Esophagus muscularis mucosa (tissue), 4 donors: ENCODE data around the gene MIS18A. TPM values are rescaled to one million over a fixed set of nuclear protein-coding genes. Genes with fewer than 3 reads are reported as not detected.

Experiments
- DNase-seq: peaks from one replicate; pipeline ENCODE4 v3.0.0-alpha.2; 2017; ENCODE audit errors: extremely low spot score
- H3K27ac ChIP-seq, 4 donors: fragments of 200-600 bp; sonication (generic); replicated peaks in 1 of 4; 1 replicate in 3 of 4; 2 replicates in 1 of 4; pipeline ENCODE4 v1.5.1; 2016 to 2019; ENCODE audit warnings: mild to moderate bottlenecking in 1 of 4
- H3K27me3 ChIP-seq, 4 donors: fragments of 200-600 bp; sonication (generic); one replicate each; pipeline versions ENCODE4 v1.5.1 to v1.6.0; 2016 to 2019
- H3K36me3 ChIP-seq, 4 donors: fragments of 200-600 bp; sonication (generic); one replicate each; pipeline ENCODE4 v1.5.1; 2016 to 2019
- H3K4me1 ChIP-seq, 4 donors: fragments of 200-600 bp; sonication (generic); one replicate each; pipeline ENCODE4 v1.5.1; 2016 to 2019
- H3K4me3 ChIP-seq, 4 donors: fragments of 200-600 bp; sonication (generic); 1 replicate in 2 of 4; 2 replicates in 2 of 4; pipeline ENCODE4 v1.5.1; 2016 to 2019; ENCODE audit warnings: mild to moderate bottlenecking in 4 of 4, moderate library complexity in 1 of 4
- H3K9me3 ChIP-seq, 4 donors: fragments of 200-600 bp; sonication (generic); 1 replicate in 3 of 4; 2 replicates in 1 of 4; pipeline ENCODE4 v1.5.1; 2016 to 2019
- CTCF ChIP-seq, 3 experiments: fragments of 200-600 bp in 2 of 3; fragments of 450-650 bp in 1 of 3; sonication (generic) in 2 of 3; IDR thresholded peaks; one replicate each; pipeline ENCODE4 v1.5.1; 2017 to 2019; ENCODE audit warnings: antibody characterized with exemption in 3 of 3, mild to moderate bottlenecking in 2 of 3, moderate library complexity in 1 of 3
- EP300 ChIP-seq: sonication (generic); formaldehyde crosslinking; IDR thresholded peaks from one replicate; pipeline ENCODE4 v1.6.1; 2017; ENCODE audit warnings: antibody characterized with exemption
- POLR2A ChIP-seq: fragments of 450-650 bp; IDR thresholded peaks from one replicate; pipeline ENCODE4 v1.6.1; 2017; ENCODE audit warnings: antibody characterized with exemption, moderate library complexity, mild to moderate bottlenecking, low read depth
- POLR2AphosphoS5 ChIP-seq, 2 donors: sonication (generic); formaldehyde crosslinking; IDR thresholded peaks; one replicate each; pipeline ENCODE4 v1.6.1; 2017; ENCODE audit warnings: antibody characterized with exemption in 2 of 2
- WGBS: methylation state at CpG from one replicate; pipeline ENCODE4 v1.1.5; 2018; 5-methylcytosine and 5-hydroxymethylcytosine counted together
- intact Hi-C: fragments of 100-400 bp; cut with DNase I; formaldehyde crosslinking; loops from one replicate; pipeline ENCODE4 v1.15.1; 2023
- total RNA-seq, 4 donors: library from RNA; depleted of rRNA; stranded (reverse); fragments of >200 nt; gene quantifications; one replicate each; pipeline versions ENCODE4 v1.1.0 to v1.2.1, GENCODE V29; 2016

Gene MIS18A
- total RNA-seq, 4 donors from 2014 or later, result 3.0 to 4.6 (median 3.2) TPM

DNA sequence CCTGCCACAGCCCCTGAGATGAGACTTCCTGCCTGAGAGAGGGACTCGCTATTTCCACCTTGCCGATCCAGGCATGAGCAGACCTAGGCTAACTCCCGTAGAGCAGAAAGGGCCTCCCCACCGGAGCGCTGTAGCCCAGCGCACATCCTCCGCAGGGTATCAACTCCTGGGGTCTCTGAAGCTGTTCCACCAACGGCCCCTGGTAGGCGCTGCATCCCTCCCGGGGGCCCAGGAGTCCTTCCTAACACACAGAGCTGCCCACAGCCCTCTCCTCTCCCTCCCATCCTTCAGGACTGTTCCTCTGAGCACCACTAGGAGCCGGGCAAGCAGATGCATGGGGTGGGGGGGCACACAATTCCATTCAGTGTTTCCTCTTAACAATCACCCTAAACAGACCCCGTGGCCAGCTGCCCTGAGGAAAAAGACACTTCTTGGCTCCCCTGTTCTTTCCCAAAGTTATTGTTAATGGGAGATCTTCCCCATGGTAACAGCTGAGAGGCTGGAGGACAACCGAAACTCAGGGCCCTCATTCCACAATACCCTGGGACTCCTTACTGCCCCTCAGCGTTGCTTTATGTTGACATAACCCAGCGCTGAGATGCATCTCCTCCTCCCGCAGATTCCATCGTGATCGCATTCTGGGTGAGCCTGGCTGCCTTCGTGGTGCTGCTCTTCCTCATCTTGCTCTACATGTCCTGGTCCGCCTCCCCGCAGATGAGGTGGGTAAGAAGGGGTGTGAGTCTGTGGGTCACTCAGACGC, 27.4 kb upstream of the MIS18A start:
- H3K4me1 ChIP-seq, result peaks cover 0 to 6% (median 0%) of the 10 kb centered on the region in 4 donors
- H3K27me3 ChIP-seq, result no peaks in the 10 kb centered on the region
- H3K9me3 ChIP-seq, result no peaks in the 10 kb centered on the region
- WGBS, result 67% methylated on average over 19 of the region's 22 CpGs
- no peak overlapping the region for H3K4me3 ChIP-seq
- H3K36me3 ChIP-seq, result peaks cover 0 to 23% (median 8%) of the 10 kb centered on the region in 4 donors
- intact Hi-C loops, result no loop called here
- TF ChIP-seq CTCF (IDR thresholded peaks at IDR 0.05) (peak in 1 of 3 experiments; percentile 45), EP300 (no peak)
- no peak for DNase-seq
- H3K27ac ChIP-seq, result no peak overlapping the region

DNA sequence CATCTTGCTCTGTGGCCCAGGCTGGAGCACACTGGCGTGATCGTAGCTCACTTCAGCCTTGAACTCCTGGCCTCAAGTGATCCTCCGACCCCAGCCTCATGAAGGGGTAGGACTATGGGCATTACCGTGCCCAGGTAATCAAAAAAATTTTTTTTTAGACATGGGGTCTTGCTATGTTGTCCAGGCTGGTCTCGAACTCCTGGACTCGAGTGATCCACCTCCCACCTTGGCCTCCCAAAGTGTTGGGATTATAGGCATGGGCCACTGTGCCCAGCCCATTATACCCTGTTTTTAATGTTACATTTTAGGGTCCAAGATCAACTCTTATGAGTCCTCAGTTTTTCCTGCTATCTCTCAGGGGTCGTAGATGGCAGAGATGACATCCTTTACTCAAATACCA, 26.1 kb upstream of the MIS18A start:
- intact Hi-C loops, result no loop called here
- no peak overlapping the region for H3K4me3 ChIP-seq
- DNase-seq, result no peak

DNA sequence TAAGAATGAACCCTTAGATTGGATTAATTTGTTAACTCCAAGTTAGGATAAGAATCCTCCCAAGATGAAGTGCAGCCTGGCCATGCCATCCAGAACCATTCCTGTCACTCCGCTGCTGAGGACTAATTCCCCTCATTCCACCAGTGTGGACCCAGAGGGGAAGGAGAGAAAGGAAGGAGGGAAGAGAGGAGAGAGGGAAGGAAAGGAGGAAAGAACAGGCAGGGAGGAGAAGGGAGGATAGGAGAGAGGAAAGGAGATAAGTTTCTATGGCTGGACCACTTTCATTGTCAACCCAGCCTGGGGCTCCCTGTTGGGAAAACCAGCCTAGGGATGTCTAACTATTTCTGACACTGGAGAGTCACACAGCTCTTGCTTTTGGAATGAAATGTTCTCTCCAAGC, 24.5 kb upstream of the MIS18A start:
- no peaks in the 10 kb centered on the region for H3K9me3 ChIP-seq
- H3K4me3 ChIP-seq, result no peak overlapping the region
- 97% methylated on average over 1 of the region's 1 CpG for WGBS
- peaks cover 0 to 8% (median 0%) of the 10 kb centered on the region in 4 donors for H3K36me3 ChIP-seq
- no peak for DNase-seq
- peaks cover 0 to 6% (median 0%) of the 10 kb centered on the region in 4 donors for H3K4me1 ChIP-seq
- intact Hi-C loops, result no loop called here
- TF ChIP-seq EP300 (no peak), POLR2A (no peak), CTCF (IDR thresholded peaks at IDR 0.05) (no peak), POLR2AphosphoS5 (IDR thresholded peaks at IDR 0.05) (no peak)
- no peaks in the 10 kb centered on the region for H3K27me3 ChIP-seq
- no peak overlapping the region for H3K27ac ChIP-seq

More for the DNA sequence above, 26.1 kb upstream of the MIS18A start:
- no peak overlapping the region for H3K27ac ChIP-seq
- H3K4me1 ChIP-seq, result peaks cover 0 to 6% (median 0%) of the 10 kb centered on the region in 4 donors
- 98% methylated on average over 7 of the region's 7 CpGs for WGBS
- peaks cover 0 to 17% (median 5%) of the 10 kb centered on the region in 4 donors for H3K36me3 ChIP-seq
- no peaks in the 10 kb centered on the region for H3K9me3 ChIP-seq
- no peak for TF ChIP-seq POLR2AphosphoS5 (IDR thresholded peaks at IDR 0.05)
- no peak for TF ChIP-seq CTCF (IDR thresholded peaks at IDR 0.05)
- no peak for TF ChIP-seq EP300
- no peak for TF ChIP-seq POLR2A
- no peaks in the 10 kb centered on the region for H3K27me3 ChIP-seq

- H3K36me3 ChIP-seq, result peaks cover 0 to 3% (median 0%) of the 10 kb centered on the region in 4 donors
- over 99% methylated on average over 6 of the region's 6 CpGs for WGBS
- H3K9me3 ChIP-seq, result no peaks in the 10 kb centered on the region
- no peaks in the 10 kb centered on the region for H3K27me3 ChIP-seq
- H3K27ac ChIP-seq, result no peak overlapping the region
- H3K4me3 ChIP-seq, result no peak overlapping the region
- no peak for DNase-seq
- H3K4me1 ChIP-seq, result peaks cover 0 to 6% (median 0%) of the 10 kb centered on the region in 4 donors
- TF ChIP-seq POLR2A (no peak), CTCF (IDR thresholded peaks at IDR 0.05) (no peak), POLR2AphosphoS5 (IDR thresholded peaks at IDR 0.05) (no peak), EP300 (no peak)
- intact Hi-C loops, result no loop called here
Observed at GRCh38 chr21:32302560-32302959, 23.7 kb upstream of the MIS18A start.

DNA sequence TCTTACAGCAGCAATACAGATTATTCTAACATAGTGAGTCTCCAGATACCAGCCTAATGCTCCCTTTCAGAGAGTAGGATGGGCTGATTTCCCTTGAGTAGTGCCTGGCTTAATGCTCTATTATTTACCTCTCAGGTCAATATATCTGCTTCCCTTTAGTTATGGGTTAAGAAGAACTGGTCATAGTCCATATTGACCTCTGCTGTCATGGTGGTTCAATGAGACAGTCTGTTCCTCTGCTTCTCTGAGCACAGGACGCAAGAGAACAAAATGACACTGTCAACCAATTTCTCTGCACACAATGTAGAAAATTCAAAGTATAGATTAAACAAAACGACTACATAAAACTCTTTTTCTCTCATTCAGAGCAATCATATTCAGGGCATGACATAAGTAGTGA, 22.7 kb upstream of the MIS18A start:
- Histone ChIP-seq H3K27ac (no peak overlapping the region), H3K4me1 (peaks cover 0 to 6% (median 0%) of the 10 kb centered on the region in 4 donors), H3K9me3 (no peaks in the 10 kb centered on the region), H3K4me3 (no peak overlapping the region), H3K27me3 (no peaks in the 10 kb centered on the region), H3K36me3 (peaks cover 0 to 2% (median 0%) of the 10 kb centered on the region in 4 donors)
- intact Hi-C loops, result no loop called here
- DNase-seq, result no peak
- TF ChIP-seq POLR2AphosphoS5 (IDR thresholded peaks at IDR 0.05) (no peak), CTCF (IDR thresholded peaks at IDR 0.05) (no peak), POLR2A (no peak), EP300 (no peak)
- WGBS, result 94% methylated on average over 2 of the region's 2 CpGs
